ENCODE results near the gene VSIG4.
"Not testable (repeated sequence)": the region's sequence is repeated elsewhere in the genome, so short reads cannot be mapped to it uniquely, and the experiment has no call there.

VSIG4 gene
- 0 reads per million in 3 experiments for total RNA-seq

- no peak for DNase-seq
These were observed at the start of gene VSIG4 for GRCh38 chrX:66039944-66040343. Gene VSIG4 (minus strand): TSS chrX:66040080. CDS start chrX:66039998, 82 bp downstream.

GRCh38 chrX:66076801-66077200 lies 36.9 kb upstream of the VSIG4 start:
- no peak for DNase-seq

GRCh38 chrX:66074920-66075879 lies 35.3 kb upstream of the VSIG4 start:
- DNase-seq: peak; percentile 6

GRCh38 chrX:66071126-66071525 lies 31.2 kb upstream of the VSIG4 start:
- no peak for DNase-seq

- DNase-seq: no peak
These were observed 24.4 kb upstream of the VSIG4 start for GRCh38 chrX:66064261-66064660.

GRCh38 chrX:66057019-66057418 lies 17.1 kb upstream of the VSIG4 start:
- not testable (repeated sequence) for DNase-seq

GRCh38 chrX:66054978-66055377 lies 15.1 kb upstream of the VSIG4 start:
- DNase-seq: no peak

GRCh38 chrX:66053414-66053813 lies 13.5 kb upstream of the VSIG4 start:
- DNase-seq: no peak

- DNase-seq: no peak
These were observed 12.1 kb upstream of the VSIG4 start for GRCh38 chrX:66051980-66052379.

- no peak for DNase-seq
These were observed 10.3 kb upstream of the VSIG4 start for GRCh38 chrX:66050140-66050569.

GRCh38 chrX:66049056-66049455 lies 9.2 kb upstream of the VSIG4 start:
- no peak for DNase-seq

- no peak for DNase-seq
These were observed 6.8 kb upstream of the VSIG4 start for GRCh38 chrX:66046612-66047235.

- DNase-seq: no peak
These were observed 6.0 kb upstream of the VSIG4 start for GRCh38 chrX:66045894-66046293.

GRCh38 chrX:66043584-66043983 lies 3.7 kb upstream of the VSIG4 start:
- no peak for DNase-seq

GRCh38 chrX:66042307-66043077 lies 2.6 kb upstream of the VSIG4 start:
- DNase-seq: no peak

- no peak for DNase-seq
These were observed 1.8 kb downstream of the VSIG4 start for GRCh38 chrX:66038115-66038514.

GRCh38 chrX:66036231-66036630 lies 3.6 kb downstream of the VSIG4 start:
- no peak for DNase-seq

- DNase-seq: no peak
These were observed 4.2 kb downstream of the VSIG4 start for GRCh38 chrX:66035667-66036066.

- peak; percentile 20 for DNase-seq
These were observed 9.2 kb downstream of the VSIG4 start for GRCh38 chrX:66030505-66031317.

GRCh38 chrX:66028936-66029335 lies 10.9 kb downstream of the VSIG4 start:
- DNase-seq: no peak

GRCh38 chrX:66024570-66024969 lies 15.3 kb downstream of the VSIG4 start:
- DNase-seq: no peak

GRCh38 chrX:66024092-66024467 lies 15.8 kb downstream of the VSIG4 start:
- DNase-seq: no peak

Data from central memory CD4-positive, alpha-beta T cell (primary cell).